LNCAP (cell line): ENCODE measurements around the gene ZMAT3.

Experiments used
- CTCF ChIP-seq: fragments of 450-650 bp; IDR thresholded peaks from 2 replicates; pipeline ENCODE4 v1.5.1; 2017; ENCODE audit warnings: mild to moderate bottlenecking

The ZMAT3 gene

GRCh38 chr3:179005213-179005612 lies 66.4 kb downstream of the ZMAT3 start:
- TF ChIP-seq CTCF, result no peak

- no peak for TF ChIP-seq CTCF
These were observed 71.0 kb downstream of the ZMAT3 start for GRCh38 chr3:179000659-179001058.

GRCh38 chr3:179000144-179000543 lies 71.5 kb downstream of the ZMAT3 start:
- TF ChIP-seq CTCF, result no peak

- TF ChIP-seq CTCF, result no peak
These were observed 75.2 kb downstream of the ZMAT3 start for GRCh38 chr3:178996399-178996798.

GRCh38 chr3:178990293-178990692 lies 81.3 kb downstream of the ZMAT3 start:
- TF ChIP-seq CTCF, result no peak

GRCh38 chr3:178989821-178990220 lies 81.8 kb downstream of the ZMAT3 start:
- no peak for TF ChIP-seq CTCF

- no peak for TF ChIP-seq CTCF
These were observed 83.9 kb downstream of the ZMAT3 start for GRCh38 chr3:178987745-178988144.

GRCh38 chr3:178986456-178986855 lies 85.2 kb downstream of the ZMAT3 start:
- TF ChIP-seq CTCF, result no peak
